ENCODE measurements around the gene SLC2A2. TPM values are rescaled to one million over a fixed set of nuclear protein-coding genes. Genes with fewer than 3 reads are reported as not detected.

SLC2A2 gene
- total RNA-seq, 1 experiment from 2014 or later: 4.6 TPM

DNA sequence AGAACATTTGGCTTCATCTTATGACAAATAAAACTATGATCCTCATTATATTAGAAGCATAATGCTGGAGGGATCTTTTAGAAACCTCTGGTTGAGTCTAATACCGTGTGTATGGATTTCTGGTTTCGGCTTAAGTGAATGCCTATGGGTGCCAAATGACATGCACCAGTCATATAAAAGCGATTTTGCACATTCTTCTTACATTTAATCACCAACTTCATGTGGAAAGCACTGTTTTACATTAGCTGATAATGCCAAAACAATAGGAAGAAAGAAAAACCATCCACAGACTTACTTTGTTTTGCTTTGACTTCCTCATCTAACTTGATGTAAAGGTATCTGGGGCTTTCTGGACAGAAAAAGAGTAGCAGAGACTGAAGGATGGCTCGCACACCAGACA, 20.9 kb downstream of the SLC2A2 start:
- no peak for TF ChIP-seq CTCF (IDR thresholded peaks at IDR 0.05; ENCODE audit: insufficient read depth in 1 of 2, low read depth in 1 of 2, low read length in 1 of 2, severe bottlenecking in 1 of 2, unreplicated experiment in 1 of 2)
- ChIA-PET CTCF (no interaction called here), POLR2A (no interaction called here)
- no TSS peak for BruUV-seq (replicated peaks)
- Mint-ChIP-seq H3K27me3 (ENCODE audit: insufficient read depth, unreplicated experiment) (no peaks in the 10 kb centered on the region), H3K36me3 (ENCODE audit: insufficient read depth, unreplicated experiment) (no peaks in the 10 kb centered on the region), H3K4me1 (ENCODE audit: low read depth, unreplicated experiment) (peaks cover 8% of the 10 kb centered on the region), H3K9me3 (ENCODE audit: unreplicated experiment) (no peaks in the 10 kb centered on the region), H3K4me3 (ENCODE audit: unreplicated experiment) (no peak overlapping the region), H3K27ac (ENCODE audit: unreplicated experiment) (no peak overlapping the region)
- DNase-seq: no peak
- H3K36me3 ChIP-seq (ENCODE audit: control insufficient read depth, insufficient read depth, low read length): no peaks in the 10 kb centered on the region
- intact Hi-C loops (cut with micrococcal nuclease; ENCODE audit: unreplicated experiment): no loop called here
- peaks cover 35% of the 10 kb centered on the region for H3K4me1 ChIP-seq
- no peaks in the 10 kb centered on the region for H3K27me3 ChIP-seq (replicated peaks; ENCODE audit: control insufficient read depth, insufficient read depth, low read length)
- H3K9me3 ChIP-seq: no peaks in the 10 kb centered on the region
- no peak overlapping the region for H3K4me3 ChIP-seq (ENCODE audit: low read depth, low read length)

DNA sequence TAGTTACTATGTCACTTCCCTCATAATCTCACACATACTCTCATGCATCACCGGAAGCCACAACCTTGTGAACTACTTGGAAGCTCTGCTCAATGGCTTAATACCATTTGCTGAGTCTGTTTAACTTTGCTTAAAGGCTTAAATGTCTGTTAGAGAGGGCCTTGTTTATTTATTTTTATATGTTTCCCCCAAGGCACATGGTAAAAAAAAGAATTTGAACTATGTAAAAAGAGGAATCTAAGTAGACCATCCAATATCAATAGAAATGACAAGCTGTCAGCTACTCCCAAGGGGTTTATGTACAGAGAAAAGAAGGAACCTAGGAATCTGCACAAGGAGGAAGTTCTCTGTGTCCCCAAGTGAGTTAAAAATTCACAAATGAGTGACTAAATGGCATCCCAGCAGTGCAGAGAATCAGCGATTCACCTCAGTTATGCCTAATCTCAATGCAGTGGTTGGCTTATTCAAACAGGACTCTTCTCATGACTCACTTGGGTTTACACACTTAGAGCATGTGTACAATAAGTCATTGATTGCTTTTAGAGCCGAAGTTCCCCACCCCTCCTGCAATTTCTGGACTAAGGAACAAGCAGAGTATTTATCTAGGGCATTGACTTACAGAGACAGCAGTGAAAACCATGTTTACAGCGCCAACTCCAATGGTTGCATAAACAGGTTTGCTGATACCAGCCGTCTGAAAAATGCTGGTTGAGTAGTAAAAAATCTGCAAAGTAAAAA, 24.4 kb downstream of the SLC2A2 start:
- Histone ChIP-seq H3K9me3 (no peaks in the 10 kb centered on the region), H3K4me1 (peaks cover 62% of the 10 kb centered on the region), H3K27me3 (replicated peaks; ENCODE audit: control insufficient read depth, insufficient read depth, low read length) (no peaks in the 10 kb centered on the region), H3K36me3 (ENCODE audit: control insufficient read depth, insufficient read depth, low read length) (no peaks in the 10 kb centered on the region), H3K4me3 (ENCODE audit: low read depth, low read length) (peak overlapping the region; percentile 14; the same call in 1 of the 2 replicates)
- peak overlapping the region; percentile 61 for H3K27ac Mint-ChIP-seq (ENCODE audit: unreplicated experiment)
- no peak for TF ChIP-seq CTCF (IDR thresholded peaks at IDR 0.05; ENCODE audit: insufficient read depth in 1 of 2, low read depth in 1 of 2, low read length in 1 of 2, severe bottlenecking in 1 of 2, unreplicated experiment in 1 of 2)
- POLR2A ChIA-PET: interaction anchor here (0.6 to 0.7 kb wide), 2 partner anchors 12 to 132 kb away, joined by 3 read pairs; partner anchors contain the start of gene RPL22L1
- H3K27me3 Mint-ChIP-seq (ENCODE audit: insufficient read depth, unreplicated experiment): no peaks in the 10 kb centered on the region
- H3K9me3 Mint-ChIP-seq (ENCODE audit: unreplicated experiment): no peaks in the 10 kb centered on the region
- H3K4me1 Mint-ChIP-seq (ENCODE audit: low read depth, unreplicated experiment): peaks cover 24% of the 10 kb centered on the region
- CTCF ChIA-PET: interaction anchor here (0.9 kb wide), 1 partner anchor 181 kb away, joined by 3 read pairs; no protein-coding TSS in a partner anchor
- BruUV-seq (replicated peaks): no TSS peak
- intact Hi-C loops (cut with micrococcal nuclease; ENCODE audit: unreplicated experiment): loop anchor here (1.0 to 2.0 kb wide), 5 partner anchors 9 to 128 kb away; no protein-coding TSS in a partner anchor
- H3K36me3 Mint-ChIP-seq (ENCODE audit: insufficient read depth, unreplicated experiment): no peaks in the 10 kb centered on the region
- peak overlapping the region; percentile 62 for H3K4me3 Mint-ChIP-seq (ENCODE audit: unreplicated experiment)
- peak; percentile 84 to 87 for DNase-seq

GRCh38 chr3:171001250-171001893, 25.1 kb downstream of the SLC2A2 start:
- Mint-ChIP-seq H3K4me3 (ENCODE audit: unreplicated experiment) (no peak overlapping the region), H3K4me1 (ENCODE audit: low read depth, unreplicated experiment) (peaks cover 24% of the 10 kb centered on the region), H3K9me3 (ENCODE audit: unreplicated experiment) (no peaks in the 10 kb centered on the region), H3K27ac (ENCODE audit: unreplicated experiment) (no peak overlapping the region), H3K36me3 (ENCODE audit: insufficient read depth, unreplicated experiment) (no peaks in the 10 kb centered on the region), H3K27me3 (ENCODE audit: insufficient read depth, unreplicated experiment) (no peaks in the 10 kb centered on the region)
- H3K27me3 ChIP-seq (replicated peaks; ENCODE audit: control insufficient read depth, insufficient read depth, low read length): no peaks in the 10 kb centered on the region
- H3K4me3 ChIP-seq (ENCODE audit: low read depth, low read length): no peak overlapping the region
- TF ChIP-seq CTCF (IDR thresholded peaks at IDR 0.05; ENCODE audit: insufficient read depth in 1 of 2, low read depth in 1 of 2, low read length in 1 of 2, severe bottlenecking in 1 of 2, unreplicated experiment in 1 of 2): no peak
- ChIA-PET CTCF (interaction anchor here (0.9 kb wide), 1 partner anchor 182 kb away, joined by 3 read pairs; no protein-coding TSS in a partner anchor), POLR2A (interaction anchor here (0.6 to 0.7 kb wide), 2 partner anchors 13 to 131 kb away, joined by 3 read pairs; partner anchors contain the start of gene RPL22L1)
- intact Hi-C loops (cut with micrococcal nuclease; ENCODE audit: unreplicated experiment): no loop called here
- DNase-seq: peak in 1 of 2 experiments; percentile 42
- H3K36me3 ChIP-seq (ENCODE audit: control insufficient read depth, insufficient read depth, low read length): no peaks in the 10 kb centered on the region
- no TSS peak for BruUV-seq (replicated peaks)
- peaks cover 69% of the 10 kb centered on the region for H3K4me1 ChIP-seq
- no peaks in the 10 kb centered on the region for H3K9me3 ChIP-seq

Measured in Caco-2 (cell line).